ENCODE results near the gene TMED10. TPM values are rescaled to one million over a fixed set of nuclear protein-coding genes. Genes with fewer than 3 reads are reported as not detected.

Gene TMED10
- total and polyA plus RNA-seq, 2 of the 13 experiments (the other 11 are each of a cell fraction or from before 2014, with no cell fraction given): 311 to 377 TPM

DNA sequence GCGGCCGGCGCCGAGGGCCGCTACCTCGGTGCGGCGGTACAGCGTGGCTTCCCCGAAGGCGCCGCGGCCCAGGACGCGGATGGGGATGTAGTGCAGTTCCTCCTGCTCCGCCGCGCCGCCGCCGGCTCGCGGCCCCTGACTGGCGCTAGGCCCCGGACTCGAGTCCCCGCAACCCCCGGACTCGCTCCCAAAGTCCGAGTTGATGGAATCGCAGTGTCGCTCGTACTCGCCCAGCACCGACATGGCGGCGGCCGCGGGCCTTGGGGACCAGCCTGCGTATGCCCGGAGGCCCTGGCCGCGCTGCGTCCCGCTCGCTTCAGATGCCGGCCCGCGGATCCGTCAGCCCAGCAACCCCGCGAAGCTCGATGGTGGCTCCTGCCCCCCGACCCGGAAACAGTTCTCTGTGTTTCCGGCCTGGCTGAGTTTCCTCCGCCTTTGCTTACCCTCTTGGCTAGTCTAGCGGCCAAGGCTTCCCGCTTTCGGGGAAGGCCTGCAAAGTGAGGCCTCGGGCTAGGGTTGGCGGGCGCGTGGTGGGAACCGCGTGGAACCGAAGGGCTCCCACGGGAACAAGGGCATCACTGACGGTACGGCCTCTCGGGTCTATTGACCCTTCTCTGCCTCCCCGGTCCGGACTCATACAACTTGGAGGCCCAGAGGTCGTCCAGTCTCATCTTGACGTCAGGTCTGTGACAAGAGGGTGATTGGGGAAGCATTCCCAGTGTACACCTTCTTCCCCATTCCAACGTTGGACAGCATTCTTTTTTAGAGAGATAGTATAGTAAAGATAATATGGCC lies 49.5 kb downstream of the TMED10 start, which contains the start of gene NEK9 (continued):
- no peak for TF ChIP-seq TERF1 (CRISPR knock-in tag; IDR thresholded peaks at IDR 0.05)
- TF ChIP-seq, protein P1, sequence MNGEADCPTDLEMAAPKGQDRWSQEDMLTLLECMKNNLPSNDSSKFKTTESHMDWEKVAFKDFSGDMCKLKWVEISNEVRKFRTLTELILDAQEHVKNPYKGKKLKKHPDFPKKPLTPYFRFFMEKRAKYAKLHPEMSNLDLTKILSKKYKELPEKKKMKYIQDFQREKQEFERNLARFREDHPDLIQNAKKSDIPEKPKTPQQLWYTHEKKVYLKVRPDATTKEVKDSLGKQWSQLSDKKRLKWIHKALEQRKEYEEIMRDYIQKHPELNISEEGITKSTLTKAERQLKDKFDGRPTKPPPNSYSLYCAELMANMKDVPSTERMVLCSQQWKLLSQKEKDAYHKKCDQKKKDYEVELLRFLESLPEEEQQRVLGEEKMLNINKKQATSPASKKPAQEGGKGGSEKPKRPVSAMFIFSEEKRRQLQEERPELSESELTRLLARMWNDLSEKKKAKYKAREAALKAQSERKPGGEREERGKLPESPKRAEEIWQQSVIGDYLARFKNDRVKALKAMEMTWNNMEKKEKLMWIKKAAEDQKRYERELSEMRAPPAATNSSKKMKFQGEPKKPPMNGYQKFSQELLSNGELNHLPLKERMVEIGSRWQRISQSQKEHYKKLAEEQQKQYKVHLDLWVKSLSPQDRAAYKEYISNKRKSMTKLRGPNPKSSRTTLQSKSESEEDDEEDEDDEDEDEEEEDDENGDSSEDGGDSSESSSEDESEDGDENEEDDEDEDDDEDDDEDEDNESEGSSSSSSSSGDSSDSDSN (CRISPR knock-in tag; IDR thresholded peaks at IDR 0.05): peak; percentile 99
- no peak for TF ChIP-seq ZNF20 (CRISPR knock-in tag; IDR thresholded peaks at IDR 0.05)
- TF ChIP-seq MAZ (IDR thresholded peaks at IDR 0.05; ENCODE audit: borderline replicate concordance, low read depth, low read length): no peak; the same call in 1 of the 2 replicates
- TF ChIP-seq MAZ (CRISPR knock-in tag; IDR thresholded peaks at IDR 0.05; ENCODE audit: low read depth): peak; percentile 88
- no peak for TF ChIP-seq ZNF383 (CRISPR knock-in tag; IDR thresholded peaks at IDR 0.05; ENCODE audit: borderline replicate concordance)
- TF ChIP-seq FOSL1 (CRISPR knock-in tag; IDR thresholded peaks at IDR 0.05; ENCODE audit: borderline replicate concordance): no peak
- TF ChIP-seq, protein P2, sequence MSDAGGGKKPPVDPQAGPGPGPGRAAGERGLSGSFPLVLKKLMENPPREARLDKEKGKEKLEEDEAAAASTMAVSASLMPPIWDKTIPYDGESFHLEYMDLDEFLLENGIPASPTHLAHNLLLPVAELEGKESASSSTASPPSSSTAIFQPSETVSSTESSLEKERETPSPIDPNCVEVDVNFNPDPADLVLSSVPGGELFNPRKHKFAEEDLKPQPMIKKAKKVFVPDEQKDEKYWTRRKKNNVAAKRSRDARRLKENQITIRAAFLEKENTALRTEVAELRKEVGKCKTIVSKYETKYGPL (CRISPR knock-in tag; IDR thresholded peaks at IDR 0.05): peak; percentile 15; the same call in 1 of the 2 replicates
- TF ChIP-seq PAWR (CRISPR knock-in tag; IDR thresholded peaks at IDR 0.05; ENCODE audit: borderline replicate concordance): no peak; the same call in 1 of the 2 replicates
- TF ChIP-seq ZSCAN31 (CRISPR knock-in tag; IDR thresholded peaks at IDR 0.05; ENCODE audit: low read depth): peak; percentile 95
- TF ChIP-seq ZNF761 (CRISPR knock-in tag; conservative IDR thresholded peaks at IDR 0.05): 0 out of 2 replicates have a peak, but pooled peaks have one; percentile 41
- no peak for TF ChIP-seq MLLT10 (CRISPR knock-in tag; IDR thresholded peaks at IDR 0.05)
- TF ChIP-seq ZKSCAN1 (IDR thresholded peaks at IDR 0.05; ENCODE audit: low read length): no peak
- peak; percentile 57; the same call in 1 of the 2 replicates for TF ChIP-seq KDM4B (CRISPR knock-in tag; IDR thresholded peaks at IDR 0.05)
- TF ChIP-seq SRSF4 (IDR thresholded peaks at IDR 0.05; ENCODE audit: low read depth, low read length, poor library complexity, severe bottlenecking): no peak
- TF ChIP-seq, protein P3, sequence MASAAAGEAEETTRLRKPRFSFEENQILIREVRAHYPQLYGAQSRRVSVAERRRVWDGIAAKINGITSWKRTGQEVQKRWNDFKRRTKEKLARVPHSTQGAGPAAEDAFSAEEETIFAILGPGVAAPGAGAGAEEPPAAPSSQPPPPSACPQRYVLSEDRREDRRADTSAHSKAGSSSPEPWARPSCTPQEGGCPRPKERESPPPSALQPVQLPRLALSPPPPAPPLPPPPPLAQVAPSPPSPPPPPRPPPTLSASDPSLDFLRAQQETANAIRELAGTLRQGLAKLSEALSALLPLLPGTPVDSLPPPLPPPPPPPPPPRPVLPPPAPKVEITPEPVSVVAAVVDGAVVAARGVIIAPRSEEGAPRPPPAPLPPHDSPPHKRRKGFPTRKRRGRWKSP (CRISPR knock-in tag; IDR thresholded peaks at IDR 0.05): peak; percentile 33; the same call in 1 of the 2 replicates
- TF ChIP-seq ZBTB33 (CRISPR knock-in tag; IDR thresholded peaks at IDR 0.05): no peak
- TF ChIP-seq ZNF775 (CRISPR knock-in tag; IDR thresholded peaks at IDR 0.05; ENCODE audit: borderline replicate concordance): no peak
- 0 out of 2 replicates have a peak, but pooled peaks have one; percentile 35 for TF ChIP-seq ZMYM3 (CRISPR knock-in tag; IDR thresholded peaks at IDR 0.05)
- peak; percentile 19; the same call in 1 of the 2 replicates for TF ChIP-seq FOSL2 (CRISPR knock-in tag; IDR thresholded peaks at IDR 0.05)
- peak; percentile 88 for TF ChIP-seq SALL1 (CRISPR knock-in tag; IDR thresholded peaks at IDR 0.05)
